ENCODE results near the gene THOC1. TPM values are rescaled to one million over a fixed set of nuclear protein-coding genes. Genes with fewer than 3 reads are reported as not detected.

The THOC1 gene
- total and polyA plus RNA-seq, 7 donors: 8.7 to 18.5 (median 11.8) TPM

GRCh38 chr18:231563-231962 lies 36.3 kb downstream of the THOC1 start:
- no peaks in the 10 kb centered on the region for H3K9me3 ChIP-seq
- 93 to 98% (median 95%) methylated on average over 1 of the region's 1 CpG for WGBS, 3 donors
- no peak for DNase-seq
- H3K36me3 ChIP-seq (ENCODE audit: insufficient read depth in 1 of 2, low read depth in 1 of 2): peaks cover 0 to 13% of the 10 kb centered on the region in 2 donors
- H3K4me1 ChIP-seq: no peaks in the 10 kb centered on the region
- H3K27me3 ChIP-seq (ENCODE audit: insufficient read depth in 3 of 3, low read length in 2 of 3): no peaks in the 10 kb centered on the region
- no peak for ATAC-seq
- intact Hi-C loops (cut with DNase I): no loop called here
- no peak for TF ChIP-seq CTCF (IDR thresholded peaks at IDR 0.05)
- H3K27ac ChIP-seq: no peak overlapping the region
- H3K4me3 ChIP-seq: no peak overlapping the region

- Histone ChIP-seq H3K36me3 (ENCODE audit: insufficient read depth in 1 of 2, low read depth in 1 of 2) (peaks cover 2 to 43% of the 10 kb centered on the region in 2 donors), H3K27me3 (ENCODE audit: insufficient read depth in 3 of 3, low read length in 2 of 3) (no peaks in the 10 kb centered on the region), H3K4me1 (no peaks in the 10 kb centered on the region), H3K27ac (no peak overlapping the region), H3K4me3 (no peak overlapping the region), H3K9me3 (no peaks in the 10 kb centered on the region)
- no peak for TF ChIP-seq CTCF (IDR thresholded peaks at IDR 0.05)
- WGBS, 3 donors: 84 to 91% (median 84%) methylated on average over 1 of the region's 1 CpG
- intact Hi-C loops (cut with DNase I): no loop called here
- DNase-seq (no peak), ATAC-seq (no peak)
These were observed 39.3 kb downstream of the THOC1 start for GRCh38 chr18:228586-228985.

DNA sequence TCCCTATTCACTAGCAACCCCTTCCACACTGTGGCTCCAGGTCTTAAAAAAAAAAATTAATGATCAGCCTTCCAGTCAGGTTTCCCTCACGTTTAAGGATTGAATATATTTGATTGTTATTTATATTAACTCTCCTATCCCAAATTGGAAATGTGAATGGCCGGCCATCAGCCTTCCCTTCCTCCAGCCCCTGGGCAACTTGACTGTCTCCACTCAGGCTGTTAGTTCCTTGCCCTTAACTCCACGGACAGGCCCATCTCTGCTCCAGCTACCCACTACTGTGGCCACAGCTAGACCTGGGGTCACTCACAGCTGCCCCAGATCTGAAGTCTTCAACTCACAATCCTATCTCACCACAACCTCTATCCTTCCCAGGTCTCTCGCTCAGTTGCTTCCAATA lies 39.9 kb downstream of the THOC1 start:
- DNase-seq (no peak), ATAC-seq (no peak)
- Histone ChIP-seq H3K36me3 (ENCODE audit: insufficient read depth in 1 of 2, low read depth in 1 of 2) (peaks cover 2 to 50% of the 10 kb centered on the region in 2 donors), H3K4me1 (no peaks in the 10 kb centered on the region), H3K27me3 (ENCODE audit: insufficient read depth in 3 of 3, low read length in 2 of 3) (no peaks in the 10 kb centered on the region), H3K9me3 (no peaks in the 10 kb centered on the region), H3K4me3 (no peak overlapping the region), H3K27ac (no peak overlapping the region)
- no peak for TF ChIP-seq CTCF (IDR thresholded peaks at IDR 0.05)
- intact Hi-C loops (cut with DNase I): no loop called here
- 90 to 93% (median 91%) methylated on average over 4 of the region's 4 CpGs for WGBS, 3 donors

- Histone ChIP-seq H3K4me3 (no peak overlapping the region), H3K27me3 (ENCODE audit: insufficient read depth in 3 of 3, low read length in 2 of 3) (no peaks in the 10 kb centered on the region), H3K9me3 (no peaks in the 10 kb centered on the region), H3K4me1 (no peaks in the 10 kb centered on the region), H3K27ac (no peak overlapping the region), H3K36me3 (ENCODE audit: insufficient read depth in 1 of 2, low read depth in 1 of 2) (peaks cover 4 to 55% of the 10 kb centered on the region in 2 donors)
- no peak for ATAC-seq
- WGBS, 3 donors: 90 to 92% (median 92%) methylated on average over 6 of the region's 6 CpGs
- intact Hi-C loops (cut with DNase I): no loop called here
- no peak for DNase-seq
- no peak for TF ChIP-seq CTCF (IDR thresholded peaks at IDR 0.05)
These were observed 40.5 kb downstream of the THOC1 start for GRCh38 chr18:227374-227773.

- WGBS, 3 donors: 92 to 94% (median 94%) methylated on average over 4 of the region's 4 CpGs
- intact Hi-C loops (cut with DNase I): no loop called here
These were observed 42.1 kb downstream of the THOC1 start for GRCh38 chr18:225745-226144.

More at GRCh38 chr18:225745-226144, 42.1 kb downstream of the THOC1 start:
- TF ChIP-seq CTCF (IDR thresholded peaks at IDR 0.05): no peak
- H3K27me3 ChIP-seq (ENCODE audit: insufficient read depth in 3 of 3, low read length in 2 of 3): no peaks in the 10 kb centered on the region
- DNase-seq (no peak), ATAC-seq (no peak)
- H3K36me3 ChIP-seq (ENCODE audit: insufficient read depth in 1 of 2, low read depth in 1 of 2): peaks cover 4 to 69% of the 10 kb centered on the region in 2 donors
- H3K9me3 ChIP-seq: no peaks in the 10 kb centered on the region
- H3K4me1 ChIP-seq: no peaks in the 10 kb centered on the region
- H3K4me3 ChIP-seq: no peak overlapping the region
- no peak overlapping the region for H3K27ac ChIP-seq

Data from psoas muscle (tissue), 8 donors.